ENCODE data around the gene HSPA12A.

The HSPA12A gene

GRCh38 chr10:116702165-116702564, 40.2 kb downstream of the HSPA12A start:
- TF ChIP-seq POU2F2 (IDR thresholded peaks at IDR 0.05; ENCODE audit: low read depth, low read length) (no peak), POLR2A (IDR thresholded peaks at IDR 0.05; ENCODE audit: low read depth, low read length) (no peak), SPI1 (IDR thresholded peaks at IDR 0.05; ENCODE audit: low read depth, low read length) (no peak), TAF1 (IDR thresholded peaks at IDR 0.05; ENCODE audit: low read depth, low read length) (no peak), POLR2AphosphoS5 (IDR thresholded peaks at IDR 0.05; ENCODE audit: low read depth, low read length) (no peak), PAX5 (IDR thresholded peaks at IDR 0.05; ENCODE audit: insufficient read depth, low read length, severe bottlenecking) (no peak)
- no peak for FAIRE-seq
- no peak for DNase-seq (ENCODE audit: insufficient read length, low spot score)

- DNase-seq (ENCODE audit: insufficient read length, low spot score) (no peak), FAIRE-seq (no peak)
- no peak for TF ChIP-seq TAF1 (IDR thresholded peaks at IDR 0.05; ENCODE audit: low read depth, low read length)
- no peak for TF ChIP-seq POU2F2 (IDR thresholded peaks at IDR 0.05; ENCODE audit: low read depth, low read length)
- TF ChIP-seq POLR2A (IDR thresholded peaks at IDR 0.05; ENCODE audit: low read depth, low read length) = no peak
- TF ChIP-seq SPI1 (IDR thresholded peaks at IDR 0.05; ENCODE audit: low read depth, low read length) = no peak
- no peak for TF ChIP-seq POLR2AphosphoS5 (IDR thresholded peaks at IDR 0.05; ENCODE audit: low read depth, low read length)
- no peak for TF ChIP-seq PAX5 (IDR thresholded peaks at IDR 0.05; ENCODE audit: insufficient read depth, low read length, severe bottlenecking)
These were observed 42.8 kb downstream of the HSPA12A start for GRCh38 chr10:116699471-116700150.

GRCh38 chr10:116699049-116699448, 43.3 kb downstream of the HSPA12A start:
- no peak for DNase-seq (ENCODE audit: insufficient read length, low spot score)
- FAIRE-seq = no peak
- TF ChIP-seq POU2F2 (IDR thresholded peaks at IDR 0.05; ENCODE audit: low read depth, low read length) (no peak), TAF1 (IDR thresholded peaks at IDR 0.05; ENCODE audit: low read depth, low read length) (no peak)

DNA sequence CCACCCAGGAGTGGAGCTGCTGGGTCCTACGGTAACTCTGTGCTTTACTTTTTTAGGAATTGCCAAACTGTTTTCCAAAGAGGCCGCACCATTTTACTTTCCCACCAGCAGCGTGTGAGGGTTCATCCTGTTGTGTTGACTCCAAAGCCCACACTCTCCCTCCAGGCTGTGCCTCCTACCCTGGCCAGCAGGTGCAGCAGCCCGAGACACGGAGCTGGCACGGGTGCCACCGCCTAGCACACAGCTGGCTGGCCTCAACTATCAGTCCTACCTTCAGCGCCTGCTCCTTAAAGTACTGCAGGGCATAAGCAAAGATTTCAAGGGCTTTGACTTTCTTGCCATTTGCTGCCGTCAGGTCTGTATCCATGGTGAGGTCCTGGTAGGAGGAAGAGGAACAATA, 44.0 kb downstream of the HSPA12A start:
- TF ChIP-seq POLR2AphosphoS5 (IDR thresholded peaks at IDR 0.05; ENCODE audit: low read depth, low read length) (no peak), SPI1 (IDR thresholded peaks at IDR 0.05; ENCODE audit: low read depth, low read length) (no peak)
- FAIRE-seq (no peak), DNase-seq (ENCODE audit: insufficient read length, low spot score) (no peak)

- DNase-seq (ENCODE audit: insufficient read length, low spot score) = no peak
- TF ChIP-seq PAX5 (IDR thresholded peaks at IDR 0.05; ENCODE audit: insufficient read depth, low read length, severe bottlenecking) (no peak), SPI1 (IDR thresholded peaks at IDR 0.05; ENCODE audit: low read depth, low read length) (no peak), POLR2AphosphoS5 (IDR thresholded peaks at IDR 0.05; ENCODE audit: low read depth, low read length) (no peak), POU2F2 (IDR thresholded peaks at IDR 0.05; ENCODE audit: low read depth, low read length) (no peak), POLR2A (IDR thresholded peaks at IDR 0.05; ENCODE audit: low read depth, low read length) (no peak), TAF1 (IDR thresholded peaks at IDR 0.05; ENCODE audit: low read depth, low read length) (no peak)
- FAIRE-seq = no peak
These were observed 44.5 kb downstream of the HSPA12A start for GRCh38 chr10:116697816-116698215.

DNA sequence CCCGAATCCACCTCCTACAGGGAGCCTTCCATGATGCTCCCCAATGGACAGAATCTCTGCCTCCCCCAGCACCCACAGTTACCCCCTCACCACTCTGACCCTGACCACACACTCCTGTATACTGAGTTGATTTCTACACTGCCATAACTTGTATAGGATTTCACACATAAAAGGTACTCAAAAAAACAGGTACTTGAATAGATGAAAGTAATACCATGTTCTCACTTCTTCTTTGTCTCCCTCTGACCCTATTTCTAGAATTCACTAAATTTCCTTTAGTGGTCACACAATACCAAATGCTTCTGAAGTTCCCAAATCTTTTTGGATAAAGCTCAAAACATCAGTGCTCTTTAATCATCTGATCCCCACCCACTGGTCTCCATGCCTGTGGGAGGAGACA, 45.4 kb downstream of the HSPA12A start:
- DNase-seq (ENCODE audit: insufficient read length, low spot score) = no peak
- no peak for TF ChIP-seq TAF1 (IDR thresholded peaks at IDR 0.05; ENCODE audit: low read depth, low read length)
- TF ChIP-seq POU2F2 (IDR thresholded peaks at IDR 0.05; ENCODE audit: low read depth, low read length) = no peak
- TF ChIP-seq POLR2AphosphoS5 (IDR thresholded peaks at IDR 0.05; ENCODE audit: low read depth, low read length) = no peak
- TF ChIP-seq SPI1 (IDR thresholded peaks at IDR 0.05; ENCODE audit: low read depth, low read length) = no peak
- no peak for TF ChIP-seq POLR2A (IDR thresholded peaks at IDR 0.05; ENCODE audit: low read depth, low read length)
- no peak for TF ChIP-seq PAX5 (IDR thresholded peaks at IDR 0.05; ENCODE audit: insufficient read depth, low read length, severe bottlenecking)
- no peak for FAIRE-seq

DNA sequence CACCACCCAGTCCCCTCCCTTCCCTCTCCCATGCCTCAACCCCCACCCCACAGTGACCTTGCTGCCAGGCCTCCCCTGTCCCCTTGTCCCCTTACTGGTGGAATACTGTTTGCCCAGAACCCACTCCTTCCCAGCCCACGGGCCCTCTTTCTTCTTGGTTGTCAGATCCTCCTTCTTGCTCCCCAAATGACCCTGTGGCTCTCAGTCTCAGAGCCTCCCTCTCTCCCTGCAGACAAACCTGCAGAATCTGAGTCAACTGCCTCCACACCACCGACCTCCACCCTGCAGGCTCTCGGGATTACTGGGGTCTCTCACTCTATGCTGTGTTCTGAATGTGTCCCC, 47.5 kb downstream of the HSPA12A start:
- DNase-seq (ENCODE audit: insufficient read length, low spot score) (no peak), FAIRE-seq (no peak)
- no peak for TF ChIP-seq POLR2AphosphoS5 (IDR thresholded peaks at IDR 0.05; ENCODE audit: low read depth, low read length)
- TF ChIP-seq POLR2A (IDR thresholded peaks at IDR 0.05; ENCODE audit: low read depth, low read length) = no peak
- TF ChIP-seq POU2F2 (IDR thresholded peaks at IDR 0.05; ENCODE audit: low read depth, low read length) = no peak
- TF ChIP-seq PAX5 (IDR thresholded peaks at IDR 0.05; ENCODE audit: insufficient read depth, low read length, severe bottlenecking) = no peak
- no peak for TF ChIP-seq TAF1 (IDR thresholded peaks at IDR 0.05; ENCODE audit: low read depth, low read length)
- TF ChIP-seq SPI1 (IDR thresholded peaks at IDR 0.05; ENCODE audit: low read depth, low read length) = no peak

GRCh38 chr10:116694243-116694926, 48.0 kb downstream of the HSPA12A start:
- no peak for FAIRE-seq

DNA sequence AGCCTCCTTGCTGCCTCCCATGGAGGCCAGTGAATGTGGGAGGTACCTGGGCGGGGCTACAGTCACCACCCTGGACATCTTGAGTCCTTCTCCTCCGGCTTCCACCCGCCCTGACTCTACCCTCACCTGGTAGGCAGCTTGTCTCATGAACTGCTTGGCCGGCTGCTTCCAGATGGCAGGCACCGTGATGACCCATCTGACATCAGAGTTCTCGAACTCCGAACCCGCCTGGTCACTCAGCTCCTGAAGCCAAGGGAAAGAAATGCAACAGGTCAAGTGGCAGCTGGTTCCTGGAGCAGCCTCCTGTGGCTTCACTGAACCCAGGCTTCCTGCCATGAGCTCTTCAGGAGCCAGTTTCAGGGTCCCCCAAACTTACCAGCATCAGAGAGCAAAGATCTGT, 50.1 kb downstream of the HSPA12A start:
- DNase-seq (ENCODE audit: insufficient read length, low spot score) = no peak
- no peak for TF ChIP-seq POLR2AphosphoS5 (IDR thresholded peaks at IDR 0.05; ENCODE audit: low read depth, low read length)
- TF ChIP-seq POU2F2 (IDR thresholded peaks at IDR 0.05; ENCODE audit: low read depth, low read length) = no peak
- no peak for TF ChIP-seq POLR2A (IDR thresholded peaks at IDR 0.05; ENCODE audit: low read depth, low read length)
- no peak for TF ChIP-seq SPI1 (IDR thresholded peaks at IDR 0.05; ENCODE audit: low read depth, low read length)
- TF ChIP-seq TAF1 (IDR thresholded peaks at IDR 0.05; ENCODE audit: low read depth, low read length) = no peak
- no peak for TF ChIP-seq PAX5 (IDR thresholded peaks at IDR 0.05; ENCODE audit: insufficient read depth, low read length, severe bottlenecking)
- FAIRE-seq = no peak

More at GRCh38 chr10:116694243-116694926, 48.0 kb downstream of the HSPA12A start:
- DNase-seq (ENCODE audit: insufficient read length, low spot score) = no peak
- no peak for TF ChIP-seq PAX5 (IDR thresholded peaks at IDR 0.05; ENCODE audit: insufficient read depth, low read length, severe bottlenecking)

DNA sequence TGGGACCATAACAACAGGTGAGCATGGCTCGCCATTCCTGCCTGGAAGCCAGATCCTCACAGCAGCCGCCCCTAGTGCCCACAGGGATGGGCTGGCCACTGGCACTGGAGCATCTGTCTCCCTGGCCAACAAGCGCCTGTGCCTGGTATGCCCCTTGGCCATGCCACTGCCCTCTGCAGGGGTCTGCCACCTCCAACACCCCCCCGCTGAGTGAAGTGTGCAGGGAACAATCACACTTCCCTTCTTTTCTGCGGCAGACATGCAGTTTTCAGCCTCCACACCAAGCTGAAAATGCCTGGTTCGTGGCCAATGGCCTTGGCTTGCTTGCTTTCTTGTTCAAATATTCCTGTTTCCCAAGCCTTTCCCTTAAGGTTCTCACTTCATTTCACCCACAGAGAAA, 50.7 kb downstream of the HSPA12A start:
- DNase-seq (ENCODE audit: insufficient read length, low spot score) (no peak), FAIRE-seq (no peak)
- TF ChIP-seq POU2F2 (IDR thresholded peaks at IDR 0.05; ENCODE audit: low read depth, low read length) (no peak), SPI1 (IDR thresholded peaks at IDR 0.05; ENCODE audit: low read depth, low read length) (no peak), POLR2AphosphoS5 (IDR thresholded peaks at IDR 0.05; ENCODE audit: low read depth, low read length) (no peak), PAX5 (IDR thresholded peaks at IDR 0.05; ENCODE audit: insufficient read depth, low read length, severe bottlenecking) (no peak), TAF1 (IDR thresholded peaks at IDR 0.05; ENCODE audit: low read depth, low read length) (no peak)
